Measurements from ENCODE around the gene KIRREL3. TPM values are rescaled to one million over a fixed set of nuclear protein-coding genes. Genes with fewer than 3 reads are reported as not detected.

The KIRREL3 gene
- total RNA-seq, result not detected

DNA sequence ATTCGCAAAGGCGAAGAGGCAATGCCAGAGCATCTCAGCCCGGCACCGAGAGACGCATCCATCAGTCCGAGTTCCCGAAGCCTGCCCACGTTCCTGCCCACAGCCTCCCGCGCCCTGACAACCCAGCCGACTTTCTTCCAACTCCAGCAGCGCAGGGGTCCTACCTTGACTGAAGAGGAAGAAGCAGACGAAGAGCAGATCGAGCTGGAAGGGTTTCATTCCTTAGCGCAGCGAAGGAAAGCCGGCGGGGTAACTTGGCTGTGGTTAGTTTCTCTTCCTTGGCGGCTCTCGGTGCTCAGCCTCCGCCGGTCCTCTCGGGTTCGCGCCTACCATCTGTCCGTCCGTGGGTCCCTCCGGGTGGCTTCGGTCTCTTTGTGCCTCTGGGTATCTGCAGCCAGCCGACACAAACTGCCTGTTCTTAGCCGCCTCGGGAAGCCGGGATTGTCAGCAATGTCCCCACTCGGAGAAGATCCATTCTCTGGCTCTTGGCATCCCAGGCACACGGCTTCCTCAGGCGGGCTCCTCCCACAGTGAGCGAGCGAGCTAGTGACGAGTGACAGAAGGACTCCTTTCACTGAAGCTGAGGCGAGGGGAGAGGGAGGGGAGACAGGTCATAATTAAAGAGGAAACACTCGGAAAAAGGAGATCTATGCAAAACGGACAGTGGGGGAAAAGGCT lies at the start of gene KIRREL3:
TSS of gene KIRREL3 (minus strand) at position 480 of the 678 bp plus-strand sequence.
- no peak within 1 kb of the TSS for H3K27ac Mint-ChIP-seq
- H3K4me1 Mint-ChIP-seq, result no peaks in the 10 kb centered on the region
- H3K27me3 Mint-ChIP-seq, result peaks cover 25% of the 10 kb centered on the region
- no peaks in the 10 kb centered on the region for H3K9me3 Mint-ChIP-seq
- POLR2A ChIA-PET, result interaction anchor here (0.6 kb wide), 1 partner anchor 759 kb away, joined by 8 read pairs; no protein-coding TSS in a partner anchor
- no peak for DNase-seq
- H3K4me3 Mint-ChIP-seq, result no peak within 1 kb of the TSS
- H3K36me3 Mint-ChIP-seq (ENCODE audit: low read depth), result no peaks in the 10 kb centered on the region
- CTCF ChIA-PET, result no interaction called here

DNA sequence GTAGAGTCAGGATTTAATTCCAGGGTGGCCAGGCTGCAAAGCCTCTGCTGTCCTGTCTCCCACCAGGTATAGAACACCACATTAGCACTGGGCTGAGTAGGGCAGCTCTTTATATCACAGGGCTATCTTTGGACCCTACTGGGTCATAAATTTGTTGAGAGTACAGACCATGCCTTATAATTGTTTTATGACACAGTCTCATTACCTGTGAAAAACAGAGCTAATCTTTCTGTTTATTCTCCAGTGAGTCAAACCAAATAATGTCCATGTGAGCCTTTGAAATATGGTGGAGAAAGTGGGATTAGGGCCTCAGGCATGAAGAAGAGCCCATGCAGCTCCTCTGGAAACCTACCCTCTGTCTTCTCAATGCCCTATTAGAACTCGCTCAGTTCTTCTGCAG lies 49.6 kb upstream of the KIRREL3 start:
- no peak for DNase-seq
- no peaks in the 10 kb centered on the region for H3K36me3 Mint-ChIP-seq (ENCODE audit: low read depth)
- no peaks in the 10 kb centered on the region for H3K4me1 Mint-ChIP-seq
- no peak overlapping the region for H3K4me3 Mint-ChIP-seq
- no peak overlapping the region for H3K27ac Mint-ChIP-seq
- no peaks in the 10 kb centered on the region for H3K27me3 Mint-ChIP-seq
- no peaks in the 10 kb centered on the region for H3K9me3 Mint-ChIP-seq
- CTCF ChIA-PET, result no interaction called here
- POLR2A ChIA-PET, result no interaction called here

DNA sequence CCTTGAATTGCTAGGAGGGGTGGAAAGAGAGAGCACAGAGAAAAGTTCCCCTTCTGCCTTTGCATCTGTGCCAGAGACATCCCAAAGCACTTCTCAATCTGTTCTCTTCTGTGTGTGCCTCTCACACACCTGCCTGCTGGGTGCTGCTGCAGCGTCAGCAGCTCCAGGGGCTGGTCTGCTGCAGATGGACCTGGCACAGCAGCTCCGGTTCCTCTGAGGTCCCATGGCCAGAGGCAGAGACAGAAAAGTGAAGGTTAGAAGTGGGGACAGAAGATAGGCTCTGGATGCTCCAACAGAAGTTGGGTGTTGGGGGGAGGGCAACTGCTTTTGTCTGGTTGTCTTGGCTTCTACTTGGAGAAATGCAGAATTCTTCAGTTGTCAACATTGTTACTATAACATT lies 48.9 kb upstream of the KIRREL3 start:
- H3K9me3 Mint-ChIP-seq, result no peaks in the 10 kb centered on the region
- H3K27ac Mint-ChIP-seq, result no peak overlapping the region
- CTCF ChIA-PET, result no interaction called here
- DNase-seq, result no peak
- H3K4me3 Mint-ChIP-seq, result no peak overlapping the region
- POLR2A ChIA-PET, result no interaction called here
- H3K27me3 Mint-ChIP-seq, result no peaks in the 10 kb centered on the region
- no peaks in the 10 kb centered on the region for H3K36me3 Mint-ChIP-seq (ENCODE audit: low read depth)
- no peaks in the 10 kb centered on the region for H3K4me1 Mint-ChIP-seq

DNA sequence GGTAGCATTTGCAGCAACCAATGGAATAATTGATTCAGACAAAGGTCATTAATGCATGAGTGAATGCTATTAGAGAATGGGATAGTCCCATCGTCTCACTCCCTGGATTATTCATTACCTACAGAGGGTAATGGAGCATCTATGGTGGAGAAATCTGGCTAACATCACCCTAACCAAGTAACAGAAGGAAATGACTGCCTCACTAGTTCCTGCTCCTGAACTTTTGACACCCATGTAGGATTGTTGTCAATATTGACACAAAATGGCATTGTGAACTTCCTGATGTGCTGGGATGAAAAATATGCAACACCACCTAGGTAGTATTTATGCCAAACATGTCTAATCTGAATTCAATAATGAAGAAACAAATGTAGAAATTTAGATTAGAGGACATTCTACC lies 44.0 kb upstream of the KIRREL3 start:
- POLR2A ChIA-PET, result no interaction called here
- no peak for DNase-seq
- no peak overlapping the region for H3K4me3 Mint-ChIP-seq
- no peaks in the 10 kb centered on the region for H3K4me1 Mint-ChIP-seq
- H3K36me3 Mint-ChIP-seq (ENCODE audit: low read depth), result no peaks in the 10 kb centered on the region
- no peaks in the 10 kb centered on the region for H3K27me3 Mint-ChIP-seq
- H3K9me3 Mint-ChIP-seq, result no peaks in the 10 kb centered on the region
- no peak overlapping the region for H3K27ac Mint-ChIP-seq
- CTCF ChIA-PET, result no interaction called here

DNA sequence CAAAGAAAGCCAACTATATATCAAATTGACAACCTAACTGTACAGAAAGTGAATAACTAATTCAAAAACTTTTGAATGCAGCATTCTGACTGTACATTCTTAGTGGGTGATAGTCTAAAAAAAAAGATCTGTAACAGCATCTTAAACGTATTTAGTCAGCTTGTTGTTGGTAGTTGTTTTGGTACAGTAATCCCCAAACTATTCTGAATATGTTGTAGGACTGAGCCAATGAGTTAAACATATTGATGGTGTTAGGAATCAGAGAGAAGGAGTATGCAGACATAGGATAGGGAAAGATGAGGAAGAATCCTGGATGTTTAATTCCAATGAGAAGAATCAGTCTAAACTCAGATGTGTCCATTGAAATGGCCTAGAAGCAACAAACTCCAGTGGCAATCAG lies 41.9 kb upstream of the KIRREL3 start:
- no peaks in the 10 kb centered on the region for H3K36me3 Mint-ChIP-seq (ENCODE audit: low read depth)
- CTCF ChIA-PET, result no interaction called here
- H3K27me3 Mint-ChIP-seq, result peaks cover 3% of the 10 kb centered on the region
- DNase-seq, result no peak
- H3K27ac Mint-ChIP-seq, result no peak overlapping the region
- H3K4me3 Mint-ChIP-seq, result no peak overlapping the region
- H3K9me3 Mint-ChIP-seq, result no peaks in the 10 kb centered on the region
- POLR2A ChIA-PET, result no interaction called here
- H3K4me1 Mint-ChIP-seq, result no peaks in the 10 kb centered on the region

DNA sequence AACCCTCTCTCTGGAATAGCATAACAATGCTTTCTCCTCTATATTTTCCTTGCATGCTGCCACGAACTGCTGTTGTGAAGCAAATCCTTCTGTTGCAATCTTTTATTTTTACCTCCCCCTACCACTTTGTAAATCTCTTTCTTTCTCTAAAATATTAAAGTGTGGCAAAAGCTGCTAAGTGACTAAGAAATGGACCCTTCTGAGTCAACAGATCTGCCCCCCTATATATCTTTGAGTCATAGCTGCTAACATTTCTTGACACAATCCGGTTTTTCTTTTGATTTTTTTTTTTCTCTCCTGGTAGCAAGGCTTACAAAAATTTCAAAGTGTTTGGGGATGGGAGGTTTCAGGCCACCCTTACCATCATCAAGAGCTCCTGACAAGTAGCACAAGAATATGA lies 39.0 kb upstream of the KIRREL3 start:
- Mint-ChIP-seq H3K4me3 (no peak overlapping the region), H3K9me3 (no peaks in the 10 kb centered on the region), H3K27me3 (peaks cover 3% of the 10 kb centered on the region), H3K4me1 (no peaks in the 10 kb centered on the region), H3K27ac (no peak overlapping the region), H3K36me3 (ENCODE audit: low read depth) (no peaks in the 10 kb centered on the region)
- CTCF ChIA-PET, result no interaction called here
- DNase-seq, result no peak
- POLR2A ChIA-PET, result no interaction called here

DNA sequence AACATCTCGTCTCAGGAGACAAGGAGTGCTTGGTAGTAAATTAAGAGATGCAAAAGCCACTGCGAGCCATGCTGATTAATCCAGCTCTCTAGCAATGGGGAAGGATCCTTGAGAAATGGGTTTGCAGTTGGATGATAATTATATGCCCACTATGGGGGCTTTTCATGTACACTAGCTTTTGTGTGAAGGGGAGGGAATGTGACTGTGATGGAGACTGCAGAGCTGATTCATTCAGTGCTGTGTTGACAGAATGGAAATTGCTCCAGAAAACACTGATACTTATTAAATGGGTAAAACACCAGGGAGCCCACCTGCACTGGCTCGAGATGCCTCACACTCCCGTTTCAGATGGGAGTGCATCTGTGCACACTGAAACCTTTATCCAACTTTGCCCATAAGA lies 37.0 kb upstream of the KIRREL3 start:
- peaks cover 3% of the 10 kb centered on the region for H3K27me3 Mint-ChIP-seq
- H3K4me1 Mint-ChIP-seq, result no peaks in the 10 kb centered on the region
- DNase-seq, result no peak
- H3K4me3 Mint-ChIP-seq, result no peak overlapping the region
- ChIA-PET POLR2A (no interaction called here), CTCF (no interaction called here)
- no peaks in the 10 kb centered on the region for H3K9me3 Mint-ChIP-seq
- no peaks in the 10 kb centered on the region for H3K36me3 Mint-ChIP-seq (ENCODE audit: low read depth)
- no peak overlapping the region for H3K27ac Mint-ChIP-seq

DNA sequence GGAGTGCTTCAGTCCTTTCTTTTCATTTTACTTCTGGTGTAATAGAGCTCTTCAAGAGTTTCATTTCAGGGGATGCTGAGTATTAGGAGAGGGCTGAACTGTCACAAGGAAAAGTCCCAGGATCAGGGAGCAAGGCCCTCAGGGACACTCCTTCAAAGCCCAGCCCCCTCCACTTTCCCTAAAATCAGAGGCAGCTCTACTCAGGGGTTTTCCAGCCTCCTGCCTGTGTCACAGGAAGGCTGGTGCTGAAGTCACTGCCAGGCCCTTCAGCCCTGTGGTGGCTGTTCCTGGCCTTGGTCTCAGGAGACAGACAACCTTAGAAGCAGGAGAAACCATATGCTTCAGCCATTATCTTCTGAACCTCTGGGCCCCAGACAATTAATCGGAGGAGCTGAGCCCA lies 36.4 kb upstream of the KIRREL3 start:
- no peaks in the 10 kb centered on the region for H3K4me1 Mint-ChIP-seq
- H3K27ac Mint-ChIP-seq, result no peak overlapping the region
- peaks cover 3% of the 10 kb centered on the region for H3K27me3 Mint-ChIP-seq
- no peaks in the 10 kb centered on the region for H3K36me3 Mint-ChIP-seq (ENCODE audit: low read depth)
- no peaks in the 10 kb centered on the region for H3K9me3 Mint-ChIP-seq
- ChIA-PET CTCF (no interaction called here), POLR2A (no interaction called here)
- DNase-seq, result no peak
- no peak overlapping the region for H3K4me3 Mint-ChIP-seq

DNA sequence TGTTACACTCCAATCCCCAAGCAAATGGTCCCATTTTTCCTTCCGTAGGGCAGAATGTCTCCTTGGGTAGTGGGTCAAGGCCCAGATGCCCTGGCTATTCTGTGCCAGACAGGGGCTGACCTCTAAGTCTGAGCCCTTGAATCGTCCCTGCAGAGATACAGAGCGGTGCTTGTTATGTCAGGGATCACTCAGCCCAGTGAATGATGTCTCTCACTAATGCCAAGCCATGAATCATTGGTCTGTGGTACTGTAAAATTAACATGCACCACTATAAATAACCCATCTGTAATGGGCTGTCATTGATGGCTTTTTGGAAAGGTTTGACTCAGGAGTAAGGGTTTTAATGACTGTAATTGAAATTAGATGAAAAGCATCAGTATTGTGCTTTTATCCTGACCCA lies 35.3 kb upstream of the KIRREL3 start:
- H3K27me3 Mint-ChIP-seq, result peaks cover 3% of the 10 kb centered on the region
- no peak overlapping the region for H3K27ac Mint-ChIP-seq
- ChIA-PET POLR2A (no interaction called here), CTCF (no interaction called here)
- DNase-seq, result no peak
- no peaks in the 10 kb centered on the region for H3K9me3 Mint-ChIP-seq
- no peak overlapping the region for H3K4me3 Mint-ChIP-seq
- no peaks in the 10 kb centered on the region for H3K4me1 Mint-ChIP-seq
- H3K36me3 Mint-ChIP-seq (ENCODE audit: low read depth), result no peaks in the 10 kb centered on the region

DNA sequence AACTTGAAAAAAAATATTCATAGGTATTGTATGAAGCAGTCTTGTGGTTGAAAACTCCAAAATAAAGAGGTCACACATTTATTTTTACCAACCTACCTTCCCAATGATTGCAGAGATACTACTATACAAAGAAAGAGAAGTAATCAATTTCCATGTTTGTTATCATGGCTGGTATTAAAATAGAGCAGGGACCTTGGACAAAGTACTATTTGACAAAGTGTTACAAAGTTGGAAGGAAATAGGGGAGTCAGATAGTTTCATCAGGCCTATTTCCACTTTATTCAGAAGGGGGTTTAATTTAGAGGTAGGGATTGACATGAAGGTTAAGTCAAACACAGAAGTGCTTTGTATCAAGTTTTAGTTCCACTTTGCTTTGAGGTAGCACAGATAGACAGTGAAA lies 34.4 kb upstream of the KIRREL3 start:
- H3K36me3 Mint-ChIP-seq (ENCODE audit: low read depth), result no peaks in the 10 kb centered on the region
- no peak for DNase-seq
- H3K4me3 Mint-ChIP-seq, result no peak overlapping the region
- H3K27me3 Mint-ChIP-seq, result peaks cover 3% of the 10 kb centered on the region
- CTCF ChIA-PET, result no interaction called here
- H3K9me3 Mint-ChIP-seq, result no peaks in the 10 kb centered on the region
- no peak overlapping the region for H3K27ac Mint-ChIP-seq
- POLR2A ChIA-PET, result no interaction called here
- no peaks in the 10 kb centered on the region for H3K4me1 Mint-ChIP-seq

DNA sequence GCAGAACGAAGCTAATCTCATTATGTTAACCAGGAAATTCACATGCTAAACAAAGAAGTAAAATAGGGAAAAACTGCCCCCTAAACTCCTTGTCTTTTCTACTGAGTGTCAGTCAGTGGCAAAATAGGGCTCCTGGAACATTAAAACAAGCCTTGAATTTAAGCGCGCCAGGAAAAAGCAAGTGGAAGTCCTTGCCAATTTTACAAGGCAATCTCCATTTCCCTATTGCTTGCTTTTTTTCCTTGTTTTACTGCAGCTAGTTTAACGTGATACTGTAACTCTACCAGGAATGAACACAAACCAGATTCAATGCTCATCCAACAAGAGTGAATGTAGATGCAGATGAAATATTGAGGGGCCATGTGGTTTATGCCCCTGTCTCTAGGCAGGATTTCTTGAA lies 28.1 kb upstream of the KIRREL3 start:
- H3K27me3 Mint-ChIP-seq, result peaks cover 2% of the 10 kb centered on the region
- no peak for DNase-seq
- no peaks in the 10 kb centered on the region for H3K4me1 Mint-ChIP-seq
- ChIA-PET CTCF (no interaction called here), POLR2A (no interaction called here)
- no peaks in the 10 kb centered on the region for H3K9me3 Mint-ChIP-seq
- H3K4me3 Mint-ChIP-seq, result no peak overlapping the region
- H3K36me3 Mint-ChIP-seq (ENCODE audit: low read depth), result no peaks in the 10 kb centered on the region
- H3K27ac Mint-ChIP-seq, result no peak overlapping the region

DNA sequence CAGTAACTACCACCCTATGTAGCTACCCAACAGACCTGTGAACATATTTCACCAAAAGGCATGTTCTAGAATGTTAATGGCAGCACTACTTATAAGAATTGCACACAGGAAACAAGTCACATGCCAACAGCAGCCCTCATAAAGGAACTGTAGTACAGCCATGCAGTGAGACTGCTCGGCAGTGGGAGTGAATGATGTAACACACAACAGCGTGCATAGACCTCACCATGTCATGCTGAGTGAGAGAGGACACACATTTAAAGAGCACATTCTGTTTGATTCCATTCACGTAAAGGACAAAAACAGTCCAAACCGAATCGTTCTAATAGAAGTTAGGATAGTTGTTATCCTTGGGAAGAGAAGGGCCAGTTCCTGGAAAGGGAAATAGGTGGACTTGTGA lies 27.2 kb upstream of the KIRREL3 start:
- CTCF ChIA-PET, result interaction anchor here (0.8 kb wide), 1 partner anchor 33 kb away, joined by 3 read pairs; no protein-coding TSS in a partner anchor
- Mint-ChIP-seq H3K4me3 (no peak overlapping the region), H3K36me3 (ENCODE audit: low read depth) (no peaks in the 10 kb centered on the region), H3K27me3 (peaks cover 2% of the 10 kb centered on the region), H3K9me3 (no peaks in the 10 kb centered on the region), H3K4me1 (no peaks in the 10 kb centered on the region), H3K27ac (no peak overlapping the region)
- POLR2A ChIA-PET, result no interaction called here
- no peak for DNase-seq

DNA sequence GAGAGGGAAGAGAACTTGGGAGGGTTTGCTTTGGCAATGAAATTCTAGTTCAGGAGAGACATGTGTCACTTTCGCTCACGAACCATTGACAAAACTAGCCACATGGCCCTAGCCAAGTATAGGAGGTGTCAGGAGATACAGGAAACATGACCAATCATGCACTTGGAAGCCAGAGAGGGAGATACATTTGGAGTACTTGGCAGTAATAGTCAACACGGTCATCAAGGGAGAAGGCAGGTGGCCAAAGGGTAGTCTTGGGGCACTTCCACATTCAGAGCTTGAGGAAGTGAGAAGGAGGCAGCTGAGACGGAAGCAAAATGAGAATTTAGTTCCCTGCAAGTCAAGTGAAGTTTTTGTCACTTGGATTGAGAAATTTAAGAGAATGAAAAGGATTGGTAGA lies 26.4 kb upstream of the KIRREL3 start:
- Mint-ChIP-seq H3K4me3 (no peak overlapping the region), H3K4me1 (no peaks in the 10 kb centered on the region), H3K27ac (no peak overlapping the region), H3K9me3 (no peaks in the 10 kb centered on the region), H3K27me3 (peaks cover 2% of the 10 kb centered on the region), H3K36me3 (ENCODE audit: low read depth) (no peaks in the 10 kb centered on the region)
- ChIA-PET POLR2A (no interaction called here), CTCF (interaction anchor here (0.8 kb wide), 1 partner anchor 33 kb away, joined by 3 read pairs; no protein-coding TSS in a partner anchor)
- DNase-seq, result no peak

DNA sequence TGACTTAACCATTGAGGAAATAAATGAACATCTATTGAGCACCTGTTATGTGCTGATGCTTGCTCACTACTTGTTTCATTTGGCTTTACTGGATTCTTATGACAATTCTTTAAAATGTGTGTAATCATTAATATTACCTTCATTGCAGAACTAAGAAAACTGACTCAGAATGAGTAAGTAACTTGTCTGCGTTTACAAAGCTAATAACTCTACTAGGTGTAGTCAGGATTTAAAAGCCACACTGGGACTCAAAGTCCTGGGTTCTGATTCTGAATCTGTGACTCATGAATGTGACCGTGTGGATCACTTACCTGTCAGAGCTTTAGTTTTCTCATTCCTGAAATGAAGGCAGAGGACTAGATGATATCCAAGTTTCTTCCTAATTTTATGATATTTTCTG lies 23.4 kb upstream of the KIRREL3 start:
- H3K27ac Mint-ChIP-seq, result no peak overlapping the region
- peaks cover 2% of the 10 kb centered on the region for H3K27me3 Mint-ChIP-seq
- no peak for DNase-seq
- ChIA-PET POLR2A (no interaction called here), CTCF (interaction anchor here (1.2 kb wide), 1 partner anchor 9 kb away, joined by 3 read pairs; no protein-coding TSS in a partner anchor)
- no peaks in the 10 kb centered on the region for H3K36me3 Mint-ChIP-seq (ENCODE audit: low read depth)
- no peaks in the 10 kb centered on the region for H3K9me3 Mint-ChIP-seq
- no peaks in the 10 kb centered on the region for H3K4me1 Mint-ChIP-seq
- H3K4me3 Mint-ChIP-seq, result no peak overlapping the region

All from activated CD4-positive, alpha-beta T cell treated with anti-CD3 and anti-CD28 coated beads, Interleukin-2, amount 10 ng/mL, durations not matched to agents 7 days and 5 days (primary cell).